Measurements from ENCODE around the gene DYRK1A. TPM values are rescaled to one million over a fixed set of nuclear protein-coding genes. Genes with fewer than 3 reads are reported as not detected.
"Not testable (repeated sequence)": the region's sequence is repeated elsewhere in the genome, so short reads cannot be mapped to it uniquely, and the experiment has no call there.

Gene DYRK1A
- 64.6 TPM for total RNA-seq
- long read RNA-seq, full-length matches to known transcripts, result 2 of 5 reads
- long read RNA-seq, partial matches to known transcripts, result 1 of 5 reads
- long read RNA-seq, other reads (novel, unspliced or antisense), result 2 of 5 reads

GRCh38 chr21:37366482-37367316 lies at the start of gene DYRK1A:
DYRK1A (plus strand) TSS chr21:37366773; CDS start chr21:37420375, 53,602 bp downstream.
- H3K27ac ChIP-seq (replicated peaks), result peak within 1 kb of the TSS; percentile 100
- H3K27me3 ChIP-seq (ENCODE audit: low read depth), result no peaks in the 10 kb centered on the region
- H3K4me3 ChIP-seq, result peak within 1 kb of the TSS; percentile 79
- H3K36me3 ChIP-seq, result no peaks in the 10 kb centered on the region
- peaks cover 56% of the 10 kb centered on the region for H3K4me1 ChIP-seq
- no peaks in the 10 kb centered on the region for H3K9me3 ChIP-seq (replicated peaks)
- TF ChIP-seq CTCF (IDR thresholded peaks at IDR 0.05; ENCODE audit: borderline replicate concordance), result peak; percentile 14
- DNase-seq, result peak; percentile 97
- intact Hi-C loops (cut with micrococcal nuclease), result loop anchor here (10.0 kb wide), 1 partner anchor 102 kb away; the partner anchor contains the start of gene VPS26C

DNA sequence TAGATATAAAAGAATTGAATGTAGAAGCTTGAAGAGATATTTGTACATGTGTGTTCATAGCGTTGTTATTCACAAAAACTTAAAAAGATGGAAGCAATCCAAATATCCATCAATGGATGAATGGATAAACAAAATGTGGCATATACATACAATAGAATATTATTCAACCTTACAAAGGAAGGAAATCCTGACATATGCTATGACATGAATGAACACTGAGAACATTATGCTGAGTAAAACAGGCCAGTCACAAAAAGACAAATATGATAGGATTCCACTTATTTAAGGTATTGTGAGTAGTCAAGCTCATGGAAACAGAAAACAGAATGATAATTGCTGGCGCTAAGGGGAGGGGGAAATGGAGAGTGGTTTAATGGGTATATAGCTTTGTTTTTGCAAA lies 47.0 kb upstream of the DYRK1A start:
- DNase-seq, result no peak
- intact Hi-C loops (cut with micrococcal nuclease), result no loop called here
- no peaks in the 10 kb centered on the region for H3K36me3 ChIP-seq

DNA sequence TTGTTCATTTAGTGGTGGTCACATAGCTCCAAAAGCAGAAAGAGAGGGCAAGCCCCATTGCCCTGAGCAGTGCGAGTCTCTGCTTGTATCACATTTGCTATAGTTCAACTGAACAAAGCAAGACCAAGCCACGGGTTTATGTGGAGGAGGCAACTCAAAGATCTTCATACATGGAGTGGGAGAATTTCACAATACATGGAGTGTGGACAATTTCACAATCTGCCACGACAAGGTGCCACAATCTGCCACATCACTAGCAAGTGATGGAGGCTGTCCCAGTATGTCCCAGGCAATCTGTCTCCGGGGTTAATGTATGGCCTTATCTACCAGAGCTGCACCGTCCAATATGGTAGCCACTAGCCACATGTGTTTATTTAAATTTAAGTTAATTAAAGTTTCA lies 44.5 kb upstream of the DYRK1A start:
- no peak for DNase-seq
- Histone ChIP-seq H3K4me3 (no peak overlapping the region), H3K27me3 (ENCODE audit: low read depth) (no peaks in the 10 kb centered on the region), H3K27ac (replicated peaks) (no peak overlapping the region), H3K9me3 (replicated peaks) (peaks cover 14% of the 10 kb centered on the region), H3K36me3 (no peaks in the 10 kb centered on the region), H3K4me1 (no peaks in the 10 kb centered on the region)
- intact Hi-C loops (cut with micrococcal nuclease), result no loop called here
- TF ChIP-seq CTCF (IDR thresholded peaks at IDR 0.05; ENCODE audit: borderline replicate concordance), result no peak

More for the DNA sequence above, 47.0 kb upstream of the DYRK1A start:
- no peak for TF ChIP-seq CTCF (IDR thresholded peaks at IDR 0.05; ENCODE audit: borderline replicate concordance)
- H3K27me3 ChIP-seq (ENCODE audit: low read depth), result no peaks in the 10 kb centered on the region
- H3K4me3 ChIP-seq, result no peak overlapping the region
- H3K4me1 ChIP-seq, result no peaks in the 10 kb centered on the region
- H3K27ac ChIP-seq (replicated peaks), result no peak overlapping the region
- peaks cover 32% of the 10 kb centered on the region for H3K9me3 ChIP-seq (replicated peaks)

DNA sequence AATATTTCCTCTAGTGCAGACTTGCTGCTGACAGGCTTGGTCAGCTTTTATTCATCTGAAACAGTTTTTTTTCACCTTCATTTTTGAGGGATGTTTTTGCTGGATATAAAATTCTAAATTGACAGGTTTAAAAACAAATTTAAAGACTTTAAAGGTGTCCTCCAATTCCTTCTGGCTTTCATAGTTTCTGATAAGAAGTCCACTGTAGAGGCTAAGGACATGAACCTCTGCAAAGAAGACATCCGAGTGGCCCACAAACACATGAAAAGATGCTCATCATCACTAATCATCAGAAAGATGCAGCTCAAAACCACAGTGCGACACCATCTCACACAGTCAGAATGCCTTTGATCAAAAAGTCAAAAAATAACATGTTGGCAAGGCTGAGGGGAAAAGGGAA lies 42.0 kb upstream of the DYRK1A start:
- intact Hi-C loops (cut with micrococcal nuclease), result no loop called here
- Histone ChIP-seq H3K27ac (replicated peaks) (no peak overlapping the region), H3K36me3 (no peaks in the 10 kb centered on the region), H3K9me3 (replicated peaks) (peaks cover 5% of the 10 kb centered on the region), H3K27me3 (ENCODE audit: low read depth) (no peaks in the 10 kb centered on the region), H3K4me1 (no peaks in the 10 kb centered on the region), H3K4me3 (no peak overlapping the region)
- no peak for DNase-seq
- no peak for TF ChIP-seq CTCF (IDR thresholded peaks at IDR 0.05; ENCODE audit: borderline replicate concordance)

GRCh38 chr21:37328147-37328546 lies 38.4 kb upstream of the DYRK1A start:
- DNase-seq; H3K4me3 ChIP-seq; H3K36me3 ChIP-seq; H3K27me3 ChIP-seq (ENCODE audit: low read depth); intact Hi-C loops (cut with micrococcal nuclease); H3K27ac ChIP-seq (replicated peaks); H3K9me3 ChIP-seq (replicated peaks); H3K4me1 ChIP-seq: not testable (repeated sequence)

DNA sequence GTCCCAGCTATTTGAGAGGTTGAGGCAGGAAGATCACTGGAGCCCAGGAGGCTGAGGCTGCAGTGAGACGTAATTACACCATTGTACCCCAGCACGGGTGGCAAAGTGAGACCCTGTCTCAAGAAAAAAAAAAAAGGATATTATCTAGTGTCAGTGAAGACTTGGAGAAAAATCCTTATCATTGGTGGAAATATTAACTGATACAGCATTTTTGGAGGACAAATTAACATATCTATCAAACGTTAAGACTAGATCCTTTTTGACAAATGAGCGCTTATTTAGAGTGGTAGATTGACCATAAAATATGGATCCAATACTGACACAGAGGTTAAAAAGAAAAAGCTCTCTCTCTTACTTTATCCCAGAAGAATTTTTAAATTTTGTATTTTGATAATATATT lies 35.2 kb upstream of the DYRK1A start:
- Histone ChIP-seq H3K27me3 (ENCODE audit: low read depth) (no peaks in the 10 kb centered on the region), H3K4me3 (no peak overlapping the region), H3K27ac (replicated peaks) (no peak overlapping the region), H3K9me3 (replicated peaks) (no peaks in the 10 kb centered on the region), H3K36me3 (no peaks in the 10 kb centered on the region), H3K4me1 (no peaks in the 10 kb centered on the region)
- TF ChIP-seq CTCF (IDR thresholded peaks at IDR 0.05; ENCODE audit: borderline replicate concordance), result no peak
- no peak for DNase-seq
- intact Hi-C loops (cut with micrococcal nuclease), result no loop called here

Data from left ventricle myocardium inferior (tissue), 1 donor.